ENCODE data around the gene ACTL7A. TPM values are rescaled to one million over a fixed set of nuclear protein-coding genes. Genes with fewer than 3 reads are reported as not detected.
"Not testable (repeated sequence)": the region's sequence is repeated elsewhere in the genome, so short reads cannot be mapped to it uniquely, and the experiment has no call there.

The ACTL7A gene
- total RNA-seq, 1 donor, result not detected

DNA sequence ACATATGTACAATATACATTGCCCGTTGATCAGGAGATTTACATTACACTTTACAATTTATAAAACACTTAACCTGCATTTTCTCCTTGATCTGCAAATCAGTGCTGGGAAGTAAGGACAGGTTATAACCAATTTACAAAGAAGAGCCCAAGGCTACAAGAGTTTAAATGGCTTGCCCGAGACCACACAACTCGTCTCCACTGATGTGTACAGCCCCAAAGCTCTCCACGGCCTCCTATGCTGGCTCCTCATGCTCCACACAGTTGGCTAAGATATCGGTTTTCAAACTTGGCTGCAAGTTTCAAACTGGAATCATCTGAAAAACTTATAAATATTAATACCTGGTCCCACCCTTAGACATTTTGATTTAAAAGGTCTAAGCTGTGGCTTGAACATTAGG is 16.6 kb upstream of the ACTL7A start:
- no peak overlapping the region for H3K4me3 ChIP-seq (ENCODE audit: low read depth, low read length)
- TF ChIP-seq, protein P1, sequence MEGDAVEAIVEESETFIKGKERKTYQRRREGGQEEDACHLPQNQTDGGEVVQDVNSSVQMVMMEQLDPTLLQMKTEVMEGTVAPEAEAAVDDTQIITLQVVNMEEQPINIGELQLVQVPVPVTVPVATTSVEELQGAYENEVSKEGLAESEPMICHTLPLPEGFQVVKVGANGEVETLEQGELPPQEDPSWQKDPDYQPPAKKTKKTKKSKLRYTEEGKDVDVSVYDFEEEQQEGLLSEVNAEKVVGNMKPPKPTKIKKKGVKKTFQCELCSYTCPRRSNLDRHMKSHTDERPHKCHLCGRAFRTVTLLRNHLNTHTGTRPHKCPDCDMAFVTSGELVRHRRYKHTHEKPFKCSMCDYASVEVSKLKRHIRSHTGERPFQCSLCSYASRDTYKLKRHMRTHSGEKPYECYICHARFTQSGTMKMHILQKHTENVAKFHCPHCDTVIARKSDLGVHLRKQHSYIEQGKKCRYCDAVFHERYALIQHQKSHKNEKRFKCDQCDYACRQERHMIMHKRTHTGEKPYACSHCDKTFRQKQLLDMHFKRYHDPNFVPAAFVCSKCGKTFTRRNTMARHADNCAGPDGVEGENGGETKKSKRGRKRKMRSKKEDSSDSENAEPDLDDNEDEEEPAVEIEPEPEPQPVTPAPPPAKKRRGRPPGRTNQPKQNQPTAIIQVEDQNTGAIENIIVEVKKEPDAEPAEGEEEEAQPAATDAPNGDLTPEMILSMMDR (IDR thresholded peaks at IDR 0.05; ENCODE audit: insufficient read depth, low read depth, low read length), result no peak
- no peak for DNase-seq (ENCODE audit: low read depth)

DNA sequence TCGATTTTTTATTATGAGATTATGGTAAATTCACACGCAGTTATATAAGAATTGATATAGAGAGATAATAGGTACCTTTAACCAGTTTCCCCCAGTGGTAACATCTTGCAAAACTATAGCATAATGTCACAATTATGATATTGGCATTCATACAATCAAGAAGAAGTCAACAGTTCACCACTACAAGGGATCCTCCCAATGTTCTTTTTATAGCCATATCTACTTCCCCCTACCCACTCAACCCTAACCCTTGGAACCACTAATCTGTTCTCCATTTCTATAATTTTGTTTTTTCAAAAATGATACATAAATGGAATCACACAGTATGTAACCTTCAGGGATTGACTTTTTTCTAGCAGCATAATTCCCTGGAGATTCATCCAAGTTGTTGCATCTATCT is 16.1 kb upstream of the ACTL7A start:
- TF ChIP-seq, protein P1 (IDR thresholded peaks at IDR 0.05; ENCODE audit: insufficient read depth, low read depth, low read length), result no peak
- no peak for DNase-seq (ENCODE audit: low read depth)
- no peak overlapping the region for H3K4me3 ChIP-seq (ENCODE audit: low read depth, low read length)

DNA sequence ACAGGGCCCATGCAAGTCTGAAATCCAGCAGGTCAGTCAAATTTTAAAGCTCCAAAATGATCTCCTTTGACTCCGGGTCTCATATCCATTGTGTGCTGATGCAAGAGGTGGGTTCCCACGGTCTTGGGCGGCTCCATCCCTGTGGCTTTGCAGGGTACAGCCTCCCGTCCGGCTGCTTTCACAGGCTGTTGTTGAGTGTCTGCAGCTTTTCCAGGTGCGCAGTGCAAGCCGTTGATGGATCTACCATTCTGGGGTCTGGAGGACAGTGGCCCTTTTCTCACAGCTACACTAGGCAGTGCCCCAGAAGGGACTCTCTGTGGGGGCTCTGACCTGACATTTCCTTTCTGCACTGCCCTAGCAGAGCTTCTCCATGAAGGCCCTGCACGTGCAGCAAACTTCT is 13.8 kb upstream of the ACTL7A start:
- H3K4me3 ChIP-seq (ENCODE audit: low read depth, low read length); DNase-seq (ENCODE audit: low read depth): not testable (repeated sequence)

DNA sequence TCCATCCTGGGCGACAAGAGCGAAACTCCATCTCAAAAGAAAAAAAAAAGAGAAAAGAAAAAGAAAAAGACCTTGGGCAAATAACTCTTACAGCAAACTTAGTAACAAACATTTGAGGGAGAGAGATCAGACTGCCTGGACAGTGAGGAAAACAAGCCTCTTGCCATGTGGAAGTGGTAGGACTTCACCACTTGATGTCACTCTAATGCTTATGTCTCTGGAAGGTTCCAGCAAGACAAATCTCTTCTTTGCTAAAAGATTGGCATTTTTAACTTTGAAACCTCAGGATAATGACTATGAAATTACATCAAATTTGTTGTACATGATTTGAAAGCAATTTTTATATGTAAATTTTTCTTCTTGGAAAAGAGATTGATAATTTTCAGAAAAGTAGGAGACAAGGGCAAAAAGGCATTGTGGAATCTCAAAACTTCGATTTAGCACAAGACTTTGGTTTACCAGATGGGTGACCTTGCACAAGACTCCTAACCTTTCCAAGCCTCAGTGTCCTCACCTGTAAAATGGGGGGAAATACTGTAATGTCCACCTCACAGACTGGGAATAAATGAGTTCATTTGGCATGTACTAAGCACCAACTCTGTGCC is 11.7 kb upstream of the ACTL7A start:
- TF ChIP-seq, protein P1 (IDR thresholded peaks at IDR 0.05; ENCODE audit: insufficient read depth, low read depth, low read length), result peak; percentile 33
- peak; percentile 44 for DNase-seq (ENCODE audit: low read depth)
- H3K4me3 ChIP-seq (ENCODE audit: low read depth, low read length), result no peak overlapping the region

DNA sequence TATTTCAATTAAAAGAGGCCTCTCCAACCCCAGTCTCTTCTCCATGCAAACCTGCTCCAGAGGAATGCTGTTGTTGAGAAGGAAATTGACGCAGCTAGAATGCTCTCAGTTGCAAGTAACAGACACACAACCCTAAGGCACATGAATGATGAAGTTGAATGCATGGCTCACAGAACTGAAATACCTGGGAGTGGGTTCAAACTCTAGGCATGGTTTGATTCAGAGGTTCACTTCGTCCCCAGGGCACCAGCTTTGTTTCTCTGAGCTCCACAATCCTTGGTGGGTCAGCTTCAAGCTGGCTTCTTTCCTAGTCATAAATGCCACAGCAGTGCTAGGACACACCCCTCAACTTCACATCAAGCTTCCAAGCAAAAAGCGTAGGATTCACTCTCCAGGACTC is 10.9 kb upstream of the ACTL7A start:
- no peak for DNase-seq (ENCODE audit: low read depth)
- TF ChIP-seq, protein P1 (IDR thresholded peaks at IDR 0.05; ENCODE audit: insufficient read depth, low read depth, low read length), result no peak
- H3K4me3 ChIP-seq (ENCODE audit: low read depth, low read length), result no peak overlapping the region

DNA sequence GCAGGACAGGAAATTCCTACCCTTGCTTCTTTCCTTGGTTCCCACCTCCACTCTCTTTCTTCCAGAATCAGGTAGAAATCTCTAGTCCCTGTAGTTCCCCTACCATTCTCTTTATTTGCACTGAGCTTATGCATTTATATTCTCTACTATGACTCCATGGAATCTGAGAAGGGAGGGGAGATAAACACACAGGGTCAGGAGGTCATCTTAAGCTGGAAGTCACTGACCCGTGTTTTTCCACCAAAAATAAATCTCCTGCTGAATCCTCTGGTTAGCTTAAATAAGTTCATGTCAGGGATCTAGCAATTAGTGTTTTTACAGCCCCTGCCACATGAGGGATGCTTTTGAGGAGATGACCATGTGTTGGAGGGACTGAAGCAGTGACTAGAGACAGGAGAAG is 10.0 kb upstream of the ACTL7A start:
- no peak overlapping the region for H3K4me3 ChIP-seq (ENCODE audit: low read depth, low read length)
- TF ChIP-seq, protein P1 (IDR thresholded peaks at IDR 0.05; ENCODE audit: insufficient read depth, low read depth, low read length), result no peak
- no peak for DNase-seq (ENCODE audit: low read depth)

DNA sequence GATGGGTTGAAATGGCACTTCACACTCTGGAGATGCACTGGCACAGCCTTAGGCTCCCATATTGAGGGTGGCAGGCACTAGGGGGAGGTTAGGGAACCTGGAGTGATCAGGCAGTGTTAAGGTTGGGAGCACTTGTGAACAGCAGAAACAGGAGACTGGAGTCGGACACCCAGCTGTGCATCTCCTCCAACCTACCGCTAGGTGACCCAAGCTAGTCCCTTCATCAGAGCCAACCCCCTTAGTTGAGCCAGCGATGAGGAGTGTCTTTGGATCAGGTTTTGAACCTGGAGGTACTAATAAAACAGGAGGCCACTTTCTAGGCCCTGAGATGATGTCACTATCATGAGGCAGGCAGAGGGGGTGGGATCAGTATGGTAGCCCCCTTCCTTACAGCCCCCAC is 8.0 kb upstream of the ACTL7A start:
- H3K4me3 ChIP-seq (ENCODE audit: low read depth, low read length), result no peak overlapping the region
- TF ChIP-seq, protein P1 (IDR thresholded peaks at IDR 0.05; ENCODE audit: insufficient read depth, low read depth, low read length), result no peak
- no peak for DNase-seq (ENCODE audit: low read depth)

Data from fibroblast of villous mesenchyme (primary cell).